NT2/D1 (cell line): ENCODE results near the gene EPHA2.

Source experiments
- SUZ12 ChIP-seq: IDR thresholded peaks from 2 replicates; pipeline ENCODE4 v1.6.1; 2011; ENCODE audit not compliant: insufficient read length, insufficient read depth; ENCODE audit errors: extremely low read depth
- YY1 ChIP-seq: IDR thresholded peaks from 2 replicates; pipeline ENCODE4 v1.6.1; 2011; ENCODE audit not compliant: insufficient read length, insufficient read depth
- ZNF274 ChIP-seq: IDR thresholded peaks from 2 replicates; pipeline ENCODE4 v1.6.1; 2011; ENCODE audit warnings: mild to moderate bottlenecking, low read depth, low read length

DNA sequence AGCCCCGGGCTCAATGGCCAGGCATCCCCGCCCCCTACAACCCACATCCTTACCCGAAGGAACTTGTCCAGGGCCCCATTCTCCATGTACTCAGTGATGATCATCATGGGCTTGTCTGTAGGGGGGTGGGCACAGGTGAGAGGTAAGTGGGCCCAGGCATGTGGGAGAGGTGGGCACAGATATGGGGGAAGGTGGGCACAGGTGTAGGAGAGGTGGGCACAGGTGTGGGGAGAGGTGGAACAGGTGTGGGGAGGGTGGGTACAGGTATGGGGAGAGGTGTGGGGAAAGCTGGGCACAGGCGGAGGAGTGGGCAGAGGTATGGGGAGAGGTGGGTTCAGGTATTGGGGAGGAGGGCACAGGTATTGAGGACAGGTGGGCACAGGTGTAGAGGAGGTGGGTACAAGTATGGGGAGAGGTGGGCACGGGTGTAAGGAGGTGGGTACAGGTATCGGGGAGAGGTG lies 23.5 kb downstream of the EPHA2 start:
- TF ChIP-seq ZNF274 (no peak), SUZ12 (no peak), YY1 (no peak)
